ENCODE results near the gene DCC.

DNA sequence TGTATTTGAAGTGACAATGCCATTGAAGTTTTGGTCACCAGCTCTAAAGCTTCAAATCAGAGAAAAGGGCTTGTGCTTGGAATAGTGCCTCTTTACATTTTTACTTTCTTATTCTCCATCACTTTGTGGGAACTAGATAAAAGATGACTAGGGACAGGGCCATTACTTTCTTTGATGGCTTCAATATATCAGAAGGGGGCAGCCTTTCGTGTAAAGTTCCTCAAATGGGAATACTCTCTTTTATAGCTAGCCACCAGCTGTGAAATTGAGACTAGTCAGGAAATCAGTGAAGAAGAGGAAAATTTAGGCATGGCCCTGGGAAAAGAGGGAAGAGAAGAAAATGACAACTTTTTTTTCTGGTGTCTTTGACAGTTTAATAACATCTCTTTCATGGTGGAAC is 242.5 kb downstream of the DCC start:
- TF ChIP-seq, protein P1, sequence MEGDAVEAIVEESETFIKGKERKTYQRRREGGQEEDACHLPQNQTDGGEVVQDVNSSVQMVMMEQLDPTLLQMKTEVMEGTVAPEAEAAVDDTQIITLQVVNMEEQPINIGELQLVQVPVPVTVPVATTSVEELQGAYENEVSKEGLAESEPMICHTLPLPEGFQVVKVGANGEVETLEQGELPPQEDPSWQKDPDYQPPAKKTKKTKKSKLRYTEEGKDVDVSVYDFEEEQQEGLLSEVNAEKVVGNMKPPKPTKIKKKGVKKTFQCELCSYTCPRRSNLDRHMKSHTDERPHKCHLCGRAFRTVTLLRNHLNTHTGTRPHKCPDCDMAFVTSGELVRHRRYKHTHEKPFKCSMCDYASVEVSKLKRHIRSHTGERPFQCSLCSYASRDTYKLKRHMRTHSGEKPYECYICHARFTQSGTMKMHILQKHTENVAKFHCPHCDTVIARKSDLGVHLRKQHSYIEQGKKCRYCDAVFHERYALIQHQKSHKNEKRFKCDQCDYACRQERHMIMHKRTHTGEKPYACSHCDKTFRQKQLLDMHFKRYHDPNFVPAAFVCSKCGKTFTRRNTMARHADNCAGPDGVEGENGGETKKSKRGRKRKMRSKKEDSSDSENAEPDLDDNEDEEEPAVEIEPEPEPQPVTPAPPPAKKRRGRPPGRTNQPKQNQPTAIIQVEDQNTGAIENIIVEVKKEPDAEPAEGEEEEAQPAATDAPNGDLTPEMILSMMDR (IDR thresholded peaks at IDR 0.05) = no peak
- no peak for TF ChIP-seq POLR2A (IDR thresholded peaks at IDR 0.05)
